KMS-11 (cell line): ENCODE results near the gene UGCG.

Source experiments
- H2AFZ ChIP-seq: fragments of 200-600 bp; sonication (generic); 2 replicates; pipeline ENCODE4 v1.6.1; 2016; ENCODE audit warnings: antibody characterized with exemption, mixed run types, low read depth
- H3K27ac ChIP-seq: fragments of 200-600 bp; sonication (generic); 2 replicates; pipeline ENCODE4 v1.6.1; 2016; ENCODE audit warnings: mild to moderate bottlenecking, mixed run types
- H3K27me3 ChIP-seq: fragments of 200-600 bp; sonication (generic); 2 replicates; pipeline ENCODE4 v1.6.1; 2017; ENCODE audit warnings: mild to moderate bottlenecking, low read depth, mixed run types, moderate library complexity; ENCODE audit not compliant: insufficient read depth
- H3K36me3 ChIP-seq: fragments of 200-600 bp; sonication (generic); 2 replicates; pipeline ENCODE4 v1.6.1; 2017; ENCODE audit warnings: mild to moderate bottlenecking, mixed run types; ENCODE audit not compliant: insufficient read depth
- H3K4me1 ChIP-seq: fragments of 200-600 bp; sonication (generic); 2 replicates; pipeline ENCODE4 v1.6.1; 2016; ENCODE audit warnings: mild to moderate bottlenecking, low read depth, mixed run types; ENCODE audit not compliant: poor library complexity, severe bottlenecking
- H3K4me2 ChIP-seq: fragments of 200-600 bp; sonication (generic); 2 replicates; pipeline ENCODE4 v1.7.0; 2016; ENCODE audit warnings: mild to moderate bottlenecking, mixed run types
- H3K4me3 ChIP-seq: fragments of 200-600 bp; sonication (generic); IDR thresholded peaks from 2 replicates; pipeline ENCODE4 v1.6.1; 2017; ENCODE audit warnings: low read depth, low read length, mixed read lengths; ENCODE audit not compliant: insufficient read depth
- H3K79me2 ChIP-seq: fragments of 200-600 bp; sonication (generic); 2 replicates; pipeline ENCODE4 v1.6.1; 2016; ENCODE audit warnings: low read depth, mixed run types; ENCODE audit not compliant: insufficient read depth
- H3K9ac ChIP-seq: fragments of 200-600 bp; sonication (generic); 2 replicates; pipeline ENCODE4 v1.6.1; 2016; ENCODE audit warnings: mild to moderate bottlenecking, mixed run types
- H4K20me1 ChIP-seq: fragments of 200-600 bp; sonication (generic); 2 replicates; pipeline ENCODE4 v1.6.1; 2016; ENCODE audit warnings: mild to moderate bottlenecking, mixed run types; ENCODE audit not compliant: insufficient read depth
- CTCF ChIP-seq: fragments of 200-600 bp; sonication (generic); conservative IDR thresholded peaks from 2 replicates; pipeline ENCODE4 v1.6.1; 2017; ENCODE audit warnings: low read depth, mild to moderate bottlenecking, antibody characterized with exemption, low read length, moderate library complexity, mixed read lengths

UGCG gene

GRCh38 chr9:111952559-111952958 is 55.9 kb downstream of the UGCG start:
- Histone ChIP-seq H4K20me1 (no peaks in the 10 kb centered on the region), H3K4me2 (no peak overlapping the region), H3K27me3 (no peaks in the 10 kb centered on the region), H3K4me3 (no peak overlapping the region), H3K36me3 (no peaks in the 10 kb centered on the region), H3K79me2 (no peaks in the 10 kb centered on the region), H3K9ac (no peak overlapping the region), H2AFZ (no peak overlapping the region), H3K27ac (no peak overlapping the region), H3K4me1 (no peaks in the 10 kb centered on the region)
- no peak for TF ChIP-seq CTCF

DNA sequence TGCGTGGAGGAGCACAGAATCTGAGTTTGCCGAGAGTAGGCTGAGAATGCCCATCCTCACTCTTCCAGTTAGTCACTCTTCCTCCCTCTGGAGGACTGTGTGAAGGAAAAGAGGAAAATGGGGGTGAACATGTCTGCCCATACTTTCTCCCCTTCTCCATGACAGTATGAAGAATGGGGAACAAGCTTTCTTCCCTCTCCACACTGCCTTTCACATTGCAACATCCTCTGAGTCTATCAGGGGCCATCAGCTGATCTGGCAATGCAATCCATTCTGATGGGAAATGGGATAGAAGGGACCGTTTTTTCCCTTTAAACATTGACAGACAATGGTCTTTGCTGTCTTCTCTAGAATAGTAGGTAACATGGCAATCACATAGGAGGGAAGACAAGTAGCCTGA is 56.8 kb downstream of the UGCG start:
- Histone ChIP-seq H3K9ac (no peak overlapping the region), H3K4me1 (no peaks in the 10 kb centered on the region), H2AFZ (no peak overlapping the region), H3K36me3 (no peaks in the 10 kb centered on the region), H3K27me3 (no peaks in the 10 kb centered on the region), H3K4me2 (no peak overlapping the region), H3K27ac (no peak overlapping the region), H3K4me3 (no peak overlapping the region), H3K79me2 (no peaks in the 10 kb centered on the region), H4K20me1 (no peaks in the 10 kb centered on the region)
- no peak for TF ChIP-seq CTCF

DNA sequence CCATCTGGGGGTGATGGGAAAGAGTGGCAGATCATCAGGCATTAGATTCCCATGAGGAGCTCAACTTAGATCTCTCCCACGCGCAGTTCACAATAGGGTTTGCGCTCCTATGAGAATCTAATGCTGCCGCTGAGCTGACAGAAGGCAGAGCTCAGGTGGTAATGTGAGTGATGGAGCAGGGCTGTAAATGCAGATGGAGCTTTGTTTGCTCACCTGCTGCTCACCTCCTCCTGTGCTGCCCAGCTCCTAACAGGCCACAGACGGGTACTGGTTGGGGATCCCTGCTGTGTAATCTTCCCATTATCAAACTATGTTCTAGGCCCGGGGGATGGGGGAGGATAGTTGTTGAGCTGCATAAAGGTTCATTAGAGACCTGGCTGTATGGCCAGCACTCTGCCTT is 58.4 kb downstream of the UGCG start:
- no peak overlapping the region for H3K27ac ChIP-seq
- no peaks in the 10 kb centered on the region for H3K36me3 ChIP-seq
- H4K20me1 ChIP-seq: no peaks in the 10 kb centered on the region
- H3K4me3 ChIP-seq: no peak overlapping the region
- H3K79me2 ChIP-seq: no peaks in the 10 kb centered on the region
- no peak overlapping the region for H3K9ac ChIP-seq
- H3K4me2 ChIP-seq: no peak overlapping the region
- no peak overlapping the region for H2AFZ ChIP-seq
- H3K4me1 ChIP-seq: no peaks in the 10 kb centered on the region
- no peak for TF ChIP-seq CTCF
- H3K27me3 ChIP-seq: no peaks in the 10 kb centered on the region

GRCh38 chr9:111957856-111958631 is 61.4 kb downstream of the UGCG start:
- Histone ChIP-seq H2AFZ (no peak overlapping the region), H3K9ac (no peak overlapping the region), H3K36me3 (no peaks in the 10 kb centered on the region), H3K79me2 (no peaks in the 10 kb centered on the region), H3K4me2 (no peak overlapping the region), H4K20me1 (no peaks in the 10 kb centered on the region), H3K4me1 (no peaks in the 10 kb centered on the region), H3K27me3 (no peaks in the 10 kb centered on the region), H3K4me3 (no peak overlapping the region), H3K27ac (no peak overlapping the region)
- no peak for TF ChIP-seq CTCF
